Activated CD8-positive, alpha-beta memory T cell treated with anti-CD3 and anti-CD28 coated beads, Interleukin-2, amount 50 U/mL, for 24 hours (primary cell): ENCODE measurements around the gene ANO4.

Source experiments
- DNase-seq: peaks from one replicate; pipeline ENCODE4 v3.0.0-alpha.2; 2020; ENCODE audit errors: extremely low read depth

The ANO4 gene

GRCh38 chr12:100808777-100809176 lies 14.2 kb downstream of the ANO4 start:
- DNase-seq, result no peak

GRCh38 chr12:100820314-100820713 lies 25.7 kb downstream of the ANO4 start:
- DNase-seq, result no peak

GRCh38 chr12:100823963-100824362 lies 29.4 kb downstream of the ANO4 start:
- no peak for DNase-seq

- DNase-seq, result no peak
Measured at GRCh38 chr12:100824476-100824875, 29.9 kb downstream of the ANO4 start.

- no peak for DNase-seq
Measured at GRCh38 chr12:100826323-100826722, 31.7 kb downstream of the ANO4 start.

- no peak for DNase-seq
Measured at GRCh38 chr12:100827901-100828520, 33.4 kb downstream of the ANO4 start.

GRCh38 chr12:100830003-100830795 lies 35.6 kb downstream of the ANO4 start:
- DNase-seq, result no peak

GRCh38 chr12:100833282-100833681 lies 38.7 kb downstream of the ANO4 start:
- no peak for DNase-seq

GRCh38 chr12:100840748-100841147 lies 46.2 kb downstream of the ANO4 start:
- no peak for DNase-seq

GRCh38 chr12:100842156-100842555 lies 47.6 kb downstream of the ANO4 start:
- DNase-seq, result no peak

- no peak for DNase-seq
Measured at GRCh38 chr12:100843061-100843460, 48.5 kb downstream of the ANO4 start.

GRCh38 chr12:100845095-100845494 lies 50.5 kb downstream of the ANO4 start:
- DNase-seq, result no peak

- DNase-seq, result no peak
Measured at GRCh38 chr12:100851637-100852036, 57.1 kb downstream of the ANO4 start.

GRCh38 chr12:100857418-100857817 lies 62.8 kb downstream of the ANO4 start:
- DNase-seq, result no peak

GRCh38 chr12:100857971-100858370 lies 63.4 kb downstream of the ANO4 start:
- no peak for DNase-seq

GRCh38 chr12:100858656-100859055 lies 64.1 kb downstream of the ANO4 start:
- DNase-seq, result no peak

- DNase-seq, result no peak
Measured at GRCh38 chr12:100859063-100859627, 64.6 kb downstream of the ANO4 start.

- no peak for DNase-seq
Measured at GRCh38 chr12:100860611-100861010, 66.0 kb downstream of the ANO4 start.

GRCh38 chr12:100862676-100863075 lies 68.1 kb downstream of the ANO4 start:
- no peak for DNase-seq

GRCh38 chr12:100864366-100864765 lies 69.8 kb downstream of the ANO4 start:
- DNase-seq, result no peak

GRCh38 chr12:100867639-100868393 lies 73.2 kb downstream of the ANO4 start:
- no peak for DNase-seq

- DNase-seq, result no peak
Measured at GRCh38 chr12:100868487-100868886, 73.9 kb downstream of the ANO4 start.
